CD14-positive monocyte (primary cell): ENCODE results near the gene CFAP57. TPM values are rescaled to one million over a fixed set of nuclear protein-coding genes. Genes with fewer than 3 reads are reported as not detected.
A peak's percentile ranks its signal among the peaks of the same experiment; 100 is the strongest.

Experiments used
- DNase-seq, 3 donors: peaks; one replicate each; pipeline ENCODE4 v3.0.0-alpha.2; 2011 to 2022
- H2AFZ ChIP-seq: 2 replicates; pipeline ENCODE4 v1.6.0; 2012; ENCODE audit warnings: mild to moderate bottlenecking, low read depth, low read length, inconsistent platforms; ENCODE audit not compliant: insufficient read depth, poor library complexity, severe bottlenecking
- H3K27ac ChIP-seq, 2 donors: 1 replicate in 1 of 2; 2 replicates in 1 of 2; pipeline ENCODE4 v1.5.1; 2012 to 2013; ENCODE audit warnings: low read length in 2 of 2, control low read depth in 1 of 2, inconsistent platforms in 1 of 2, low read depth in 1 of 2, mild to moderate bottlenecking in 1 of 2
- H3K27me3 ChIP-seq, 2 donors: one replicate each; pipeline versions ENCODE4 v1.6.0 to v1.6.1; 2011 to 2013; ENCODE audit warnings: low read length in 2 of 2; ENCODE audit not compliant: control insufficient read depth in 2 of 2, insufficient read depth in 2 of 2
- H3K36me3 ChIP-seq, 2 donors: replicated peaks in 1 of 2; 1 replicate in 1 of 2; 2 replicates in 1 of 2; pipeline versions ENCODE4 v1.5.1 to v1.6.1; 2012 to 2013; ENCODE audit warnings: low read length in 2 of 2, control low read depth in 1 of 2, inconsistent platforms in 1 of 2, mild to moderate bottlenecking in 1 of 2; ENCODE audit not compliant: insufficient read depth in 2 of 2, control insufficient read depth in 1 of 2
- H3K4me1 ChIP-seq, 2 donors: 1 replicate in 1 of 2; 2 replicates in 1 of 2; pipeline versions ENCODE4 v1.5.1 to v1.6.1; 2012 to 2013; ENCODE audit warnings: low read length in 2 of 2, control low read depth in 1 of 2, inconsistent platforms in 1 of 2, mild to moderate bottlenecking in 1 of 2, moderate library complexity in 1 of 2; ENCODE audit not compliant: insufficient read depth in 2 of 2, control insufficient read depth in 1 of 2
- H3K4me2 ChIP-seq: replicated peaks from 2 replicates; pipeline ENCODE3; 2012; ENCODE audit warnings: low read length, moderate library complexity, mild to moderate bottlenecking; ENCODE audit not compliant: poor library complexity, severe bottlenecking; ENCODE audit errors: extremely low read depth
- H3K4me3 ChIP-seq, 3 experiments: fragments of 200-600 bp in 1 of 3; sonication (generic) in 1 of 3; replicated peaks in 1 of 3; 1 replicate in 2 of 3; 2 replicates in 1 of 3; pipeline ENCODE4 v1.5.1; 2011 to 2013; ENCODE audit warnings: low read length in 3 of 3, mild to moderate bottlenecking in 3 of 3, control low read depth in 2 of 3, low read depth in 2 of 3, inconsistent platforms in 1 of 3, moderate library complexity in 1 of 3
- H3K79me2 ChIP-seq: 2 replicates; pipeline ENCODE4 v1.6.0; 2012; ENCODE audit warnings: mild to moderate bottlenecking, control low read depth, inconsistent platforms, low read length, moderate library complexity; ENCODE audit not compliant: insufficient read depth
- H3K9ac ChIP-seq: 2 replicates; pipeline ENCODE4 v1.6.0; 2017; ENCODE audit warnings: low read length, mild to moderate bottlenecking; ENCODE audit not compliant: insufficient read depth, poor library complexity, severe bottlenecking
- H3K9me3 ChIP-seq, 2 donors: replicated peaks in 1 of 2; 1 replicate in 1 of 2; 2 replicates in 1 of 2; pipeline versions ENCODE4 v1.5.1 to v1.6.1; 2012 to 2013; ENCODE audit warnings: low read length in 2 of 2, control low read depth in 1 of 2; ENCODE audit not compliant: control insufficient read depth in 1 of 2, insufficient read depth in 1 of 2
- H4K20me1 ChIP-seq: 2 replicates; pipeline ENCODE4 v1.6.0; 2012; ENCODE audit warnings: mild to moderate bottlenecking, low read length, control low read depth, moderate library complexity; ENCODE audit not compliant: insufficient read depth
- H3K27ac Mint-ChIP-seq, 7 donors: one replicate each; pipeline ENCODE4 v1.8.0; 2020; ENCODE audit warnings: mild to moderate bottlenecking in 7 of 7, mixed read lengths in 7 of 7, moderate library complexity in 6 of 7, inconsistent platforms in 2 of 7
- H3K27me3 Mint-ChIP-seq, 3 donors: one replicate each; pipeline ENCODE4 v1.8.0; 2021 to 2022; ENCODE audit warnings: low read depth in 3 of 3, mild to moderate bottlenecking in 3 of 3, mixed read lengths in 3 of 3, moderate library complexity in 3 of 3, inconsistent platforms in 1 of 3
- H3K36me3 Mint-ChIP-seq, 2 donors: one replicate each; pipeline ENCODE4 v1.8.0; 2020; ENCODE audit warnings: mixed read lengths in 2 of 2, inconsistent platforms in 1 of 2, mild to moderate bottlenecking in 1 of 2
- H3K4me1 Mint-ChIP-seq: one replicate; pipeline ENCODE4 v1.8.0; 2020; ENCODE audit warnings: mild to moderate bottlenecking, mixed read lengths
- H3K4me3 Mint-ChIP-seq, 2 donors: one replicate each; pipeline ENCODE4 v1.8.0; 2020; ENCODE audit warnings: mild to moderate bottlenecking in 2 of 2, mixed read lengths in 2 of 2, moderate library complexity in 1 of 2
- H3K9me3 Mint-ChIP-seq, 7 donors: one replicate each; pipeline ENCODE4 v1.8.0; 2020 to 2022; ENCODE audit warnings: mixed read lengths in 7 of 7, mild to moderate bottlenecking in 6 of 7, moderate library complexity in 6 of 7, inconsistent platforms in 2 of 7
- WGBS: methylation state at CpG from one replicate; pipeline ENCODE4 v1.1.5; 2013; ENCODE audit warnings: missing lambda C conversion rate; ENCODE audit not compliant: insufficient coverage; 5-methylcytosine and 5-hydroxymethylcytosine counted together
- intact Hi-C, 2 donors: fragments of 100-400 bp; cut with micrococcal nuclease; formaldehyde crosslinking; loops; one replicate each; pipeline versions ENCODE4 v1.15.0 to v1.15.1; 2023
- polyA plus RNA-seq, 3 donors: library from polyadenylated mRNA; depleted of rRNA in 1 of 3; unstranded in 2 of 3; stranded (reverse) in 1 of 3; fragments of 300-500 nt in 2 of 3; fragments of >200 nt in 1 of 3; fragmentation: Illumina TruSeq in 2 of 3; gene quantifications; 1 replicate in 2 of 3; 2 replicates in 1 of 3; pipeline ENCODE4 v1.2.3, GENCODE V29; 2012 to 2021
- TF ChIP-seq, protein P1 (sequence below): fragments of 200-600 bp; IDR thresholded peaks from one replicate; pipeline ENCODE4 v1.8.0; 2022; ENCODE audit warnings: antibody characterized with exemption, mild to moderate bottlenecking

CFAP57 gene
- polyA plus RNA-seq, 3 donors = 0.01 to 0.05 TPM; not detected in 1

DNA sequence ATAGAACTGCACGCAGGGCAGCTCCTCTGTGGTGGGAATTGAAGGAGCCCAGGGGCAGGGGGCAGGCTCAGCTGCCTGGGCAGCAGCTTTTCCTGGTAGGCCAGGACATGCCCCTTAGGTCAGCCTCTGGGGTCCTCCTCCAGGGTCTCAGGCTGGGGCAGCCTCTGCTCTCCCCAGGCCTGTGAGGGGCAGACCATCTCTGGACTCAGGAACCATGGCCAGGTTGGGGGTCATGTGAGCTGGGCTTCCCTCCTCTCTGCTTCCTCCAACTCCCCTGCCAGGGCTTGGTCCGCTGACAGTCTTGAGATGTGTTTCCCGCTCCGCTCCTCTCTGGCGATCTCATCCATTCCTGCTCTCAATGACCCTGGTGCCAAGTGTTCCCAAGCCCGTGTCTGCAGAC is 107.5 kb downstream of the CFAP57 start:
- no peak for DNase-seq
- peaks cover 0 to 3% (median 1%) of the 10 kb centered on the region in 7 donors for H3K9me3 Mint-ChIP-seq
- intact Hi-C loops = no loop called here
- no peaks in the 10 kb centered on the region for H4K20me1 ChIP-seq
- H3K4me3 Mint-ChIP-seq = no peak overlapping the region
- H2AFZ ChIP-seq = no peak overlapping the region
- no peaks in the 10 kb centered on the region for H3K27me3 ChIP-seq
- H3K9ac ChIP-seq = no peak overlapping the region
- no peak overlapping the region for H3K27ac ChIP-seq
- 96% methylated on average over 6 of the region's 6 CpGs for WGBS
- no peaks in the 10 kb centered on the region for H3K36me3 ChIP-seq
- H3K79me2 ChIP-seq = no peaks in the 10 kb centered on the region
- peaks cover 3% of the 10 kb centered on the region in 2 donors for H3K4me1 ChIP-seq
- H3K4me2 ChIP-seq = no peak overlapping the region
- H3K9me3 ChIP-seq = no peaks in the 10 kb centered on the region
- H3K36me3 Mint-ChIP-seq = no peaks in the 10 kb centered on the region
- H3K27me3 Mint-ChIP-seq = peaks cover 0 to 3% (median 2%) of the 10 kb centered on the region in 3 donors
- peak overlapping the region in 1 of 7 donors; percentile 26 for H3K27ac Mint-ChIP-seq
- TF ChIP-seq, protein P1, sequence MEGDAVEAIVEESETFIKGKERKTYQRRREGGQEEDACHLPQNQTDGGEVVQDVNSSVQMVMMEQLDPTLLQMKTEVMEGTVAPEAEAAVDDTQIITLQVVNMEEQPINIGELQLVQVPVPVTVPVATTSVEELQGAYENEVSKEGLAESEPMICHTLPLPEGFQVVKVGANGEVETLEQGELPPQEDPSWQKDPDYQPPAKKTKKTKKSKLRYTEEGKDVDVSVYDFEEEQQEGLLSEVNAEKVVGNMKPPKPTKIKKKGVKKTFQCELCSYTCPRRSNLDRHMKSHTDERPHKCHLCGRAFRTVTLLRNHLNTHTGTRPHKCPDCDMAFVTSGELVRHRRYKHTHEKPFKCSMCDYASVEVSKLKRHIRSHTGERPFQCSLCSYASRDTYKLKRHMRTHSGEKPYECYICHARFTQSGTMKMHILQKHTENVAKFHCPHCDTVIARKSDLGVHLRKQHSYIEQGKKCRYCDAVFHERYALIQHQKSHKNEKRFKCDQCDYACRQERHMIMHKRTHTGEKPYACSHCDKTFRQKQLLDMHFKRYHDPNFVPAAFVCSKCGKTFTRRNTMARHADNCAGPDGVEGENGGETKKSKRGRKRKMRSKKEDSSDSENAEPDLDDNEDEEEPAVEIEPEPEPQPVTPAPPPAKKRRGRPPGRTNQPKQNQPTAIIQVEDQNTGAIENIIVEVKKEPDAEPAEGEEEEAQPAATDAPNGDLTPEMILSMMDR = no peak
- peaks cover 6% of the 10 kb centered on the region for H3K4me1 Mint-ChIP-seq
- no peak overlapping the region for H3K4me3 ChIP-seq

- Mint-ChIP-seq H3K9me3 (no peaks in the 10 kb centered on the region), H3K27me3 (peaks cover 0 to 3% (median 2%) of the 10 kb centered on the region in 3 donors), H3K27ac (no peak overlapping the region), H3K36me3 (no peaks in the 10 kb centered on the region), H3K4me3 (no peak overlapping the region), H3K4me1 (peaks cover 2% of the 10 kb centered on the region)
- no peak for DNase-seq
- H3K36me3 ChIP-seq = no peaks in the 10 kb centered on the region
- no peaks in the 10 kb centered on the region for H3K9me3 ChIP-seq
- no peaks in the 10 kb centered on the region for H3K27me3 ChIP-seq
- intact Hi-C loops = no loop called here
- no peak overlapping the region for H3K4me3 ChIP-seq
- no peak overlapping the region for H2AFZ ChIP-seq
- TF ChIP-seq, protein P1 = no peak
- no peak overlapping the region for H3K4me2 ChIP-seq
- H3K4me1 ChIP-seq = no peaks in the 10 kb centered on the region
- no peak overlapping the region for H3K9ac ChIP-seq
- H3K79me2 ChIP-seq = no peaks in the 10 kb centered on the region
- no peaks in the 10 kb centered on the region for H4K20me1 ChIP-seq
- WGBS = 100% methylated on average over 1 of the region's 2 CpGs
- no peak overlapping the region for H3K27ac ChIP-seq
Measured at GRCh38 chr1:43280692-43281091, 108.6 kb downstream of the CFAP57 start.
